Activated T-cell treated with anti-CD3 and anti-CD28 coated beads for 48 hours (primary cell): ENCODE data around the gene PRPF8.

ENCODE experiments used
- DNase-seq: peaks from one replicate; pipeline ENCODE4 v3.0.0-alpha.2; 2020; ENCODE audit warnings: low read depth

Gene PRPF8

GRCh38 chr17:1625581-1625980, 59.1 kb downstream of the PRPF8 start:
- DNase-seq: no peak

- DNase-seq: no peak
These were observed 59.6 kb downstream of the PRPF8 start for GRCh38 chr17:1625053-1625452.

- DNase-seq: no peak
These were observed 60.0 kb downstream of the PRPF8 start for GRCh38 chr17:1624650-1625049.

GRCh38 chr17:1623057-1623630, 61.5 kb downstream of the PRPF8 start:
- no peak for DNase-seq

- no peak for DNase-seq
These were observed 63.3 kb downstream of the PRPF8 start for GRCh38 chr17:1621273-1621954.

GRCh38 chr17:1620486-1620885, 64.2 kb downstream of the PRPF8 start:
- DNase-seq: no peak

- no peak for DNase-seq
These were observed 67.0 kb downstream of the PRPF8 start for GRCh38 chr17:1617620-1618174.

- DNase-seq: no peak
These were observed 68.6 kb downstream of the PRPF8 start for GRCh38 chr17:1616101-1616500.

GRCh38 chr17:1612400-1612799, 72.3 kb downstream of the PRPF8 start:
- no peak for DNase-seq

GRCh38 chr17:1611715-1612114, 73.0 kb downstream of the PRPF8 start:
- no peak for DNase-seq

- no peak for DNase-seq
These were observed 76.0 kb downstream of the PRPF8 start for GRCh38 chr17:1608676-1609075.

GRCh38 chr17:1607971-1608320, 76.7 kb downstream of the PRPF8 start:
- DNase-seq: no peak

GRCh38 chr17:1606352-1606985, 78.2 kb downstream of the PRPF8 start:
- DNase-seq: peak; percentile 35

GRCh38 chr17:1605681-1606351, 78.9 kb downstream of the PRPF8 start:
- DNase-seq: no peak

- DNase-seq: no peak
These were observed 79.7 kb downstream of the PRPF8 start for GRCh38 chr17:1604831-1605528.

GRCh38 chr17:1601571-1601970, 83.1 kb downstream of the PRPF8 start:
- DNase-seq: no peak
